ENCODE results near the gene FAM120A.
"Not testable (repeated sequence)": the region's sequence is repeated elsewhere in the genome, so short reads cannot be mapped to it uniquely, and the experiment has no call there.

The FAM120A gene

DNA sequence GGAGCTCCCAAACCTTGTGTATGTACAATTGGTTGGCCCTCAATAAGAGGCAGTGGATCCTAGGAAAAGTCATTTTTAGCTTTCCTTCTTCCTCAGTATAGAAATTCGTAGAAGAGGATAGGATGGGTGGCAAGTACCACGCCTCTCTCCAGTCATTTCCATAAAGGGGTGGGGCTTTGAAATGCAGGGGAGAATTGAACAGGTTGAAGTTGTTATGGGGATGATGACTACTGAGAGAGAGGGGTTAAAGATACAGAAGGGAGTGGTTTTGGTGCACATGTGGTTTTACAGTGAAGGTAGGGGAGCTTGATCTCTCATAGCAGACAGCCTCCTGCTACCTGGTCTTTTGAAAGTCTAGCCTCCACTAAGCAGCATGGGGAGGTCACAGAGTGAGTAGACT lies 56.3 kb downstream of the FAM120A start:
- POLR2A ChIA-PET (ENCODE audit: low non-redundant PET) = no interaction called here
- no peak overlapping the region for H3K27ac ChIP-seq
- TF ChIP-seq, protein P1, sequence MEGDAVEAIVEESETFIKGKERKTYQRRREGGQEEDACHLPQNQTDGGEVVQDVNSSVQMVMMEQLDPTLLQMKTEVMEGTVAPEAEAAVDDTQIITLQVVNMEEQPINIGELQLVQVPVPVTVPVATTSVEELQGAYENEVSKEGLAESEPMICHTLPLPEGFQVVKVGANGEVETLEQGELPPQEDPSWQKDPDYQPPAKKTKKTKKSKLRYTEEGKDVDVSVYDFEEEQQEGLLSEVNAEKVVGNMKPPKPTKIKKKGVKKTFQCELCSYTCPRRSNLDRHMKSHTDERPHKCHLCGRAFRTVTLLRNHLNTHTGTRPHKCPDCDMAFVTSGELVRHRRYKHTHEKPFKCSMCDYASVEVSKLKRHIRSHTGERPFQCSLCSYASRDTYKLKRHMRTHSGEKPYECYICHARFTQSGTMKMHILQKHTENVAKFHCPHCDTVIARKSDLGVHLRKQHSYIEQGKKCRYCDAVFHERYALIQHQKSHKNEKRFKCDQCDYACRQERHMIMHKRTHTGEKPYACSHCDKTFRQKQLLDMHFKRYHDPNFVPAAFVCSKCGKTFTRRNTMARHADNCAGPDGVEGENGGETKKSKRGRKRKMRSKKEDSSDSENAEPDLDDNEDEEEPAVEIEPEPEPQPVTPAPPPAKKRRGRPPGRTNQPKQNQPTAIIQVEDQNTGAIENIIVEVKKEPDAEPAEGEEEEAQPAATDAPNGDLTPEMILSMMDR (conservative IDR thresholded peaks at IDR 0.05; ENCODE audit: low read depth) = no peak
- CTCF ChIA-PET = interaction anchor here (0.5 kb wide), 2 partner anchors 54 to 718 kb away, joined by 3 read pairs; no protein-coding TSS in a partner anchor
- no peak for DNase-seq (ENCODE audit: low spot score)

DNA sequence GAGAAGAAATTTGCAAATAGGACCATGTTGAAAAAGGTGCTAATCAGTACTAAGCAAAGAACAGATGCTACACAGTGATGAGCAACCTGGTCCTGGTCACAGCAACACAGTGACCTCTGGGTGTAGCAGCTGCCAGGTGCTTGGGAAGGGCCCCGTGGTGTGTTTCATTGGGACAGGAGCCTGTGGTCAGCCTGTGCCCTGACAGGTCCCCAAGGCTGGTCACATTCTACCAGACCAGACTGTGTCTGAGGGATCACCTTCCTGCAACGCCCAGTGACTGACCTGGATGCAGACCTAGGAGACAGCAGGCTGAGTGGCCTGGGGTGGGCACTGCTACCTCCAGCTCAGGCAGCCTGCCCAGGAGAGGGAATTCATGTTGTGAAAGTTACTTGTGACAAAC lies 56.7 kb downstream of the FAM120A start:
- CTCF ChIA-PET = no interaction called here
- POLR2A ChIA-PET (ENCODE audit: low non-redundant PET) = no interaction called here
- TF ChIP-seq, protein P1 (conservative IDR thresholded peaks at IDR 0.05; ENCODE audit: low read depth) = no peak
- no peak for DNase-seq (ENCODE audit: low spot score)
- peak overlapping the region; percentile 14 for H3K27ac ChIP-seq

DNA sequence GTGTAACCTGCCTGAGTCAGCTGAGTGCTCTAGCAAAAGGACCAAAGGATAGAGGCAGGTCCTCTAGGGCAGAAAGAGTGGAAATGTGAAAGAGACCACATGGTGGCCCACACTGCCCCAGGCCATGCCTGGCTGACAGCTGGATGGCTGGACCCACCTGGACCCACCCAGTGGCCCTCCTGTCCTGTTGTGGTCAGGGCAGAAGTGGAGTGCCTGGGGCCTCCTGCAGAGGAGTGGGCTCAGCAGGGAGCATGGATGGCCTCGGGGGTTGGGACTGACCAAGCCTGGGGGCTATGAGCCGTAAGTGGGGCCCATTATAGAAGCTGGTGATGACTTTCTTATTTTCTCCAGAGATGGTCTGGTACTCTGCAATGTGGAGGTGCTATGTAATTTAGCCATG lies 57.6 kb downstream of the FAM120A start:
- peak overlapping the region; percentile 31; the same call in 1 of the 2 replicates for H3K27ac ChIP-seq
- POLR2A ChIA-PET (ENCODE audit: low non-redundant PET) = no interaction called here
- no peak for DNase-seq (ENCODE audit: low spot score)
- TF ChIP-seq, protein P1 (conservative IDR thresholded peaks at IDR 0.05; ENCODE audit: low read depth) = no peak
- CTCF ChIA-PET = interaction anchor here (0.6 kb wide), 1 partner anchor 254 kb away, joined by 3 read pairs; no protein-coding TSS in a partner anchor

DNA sequence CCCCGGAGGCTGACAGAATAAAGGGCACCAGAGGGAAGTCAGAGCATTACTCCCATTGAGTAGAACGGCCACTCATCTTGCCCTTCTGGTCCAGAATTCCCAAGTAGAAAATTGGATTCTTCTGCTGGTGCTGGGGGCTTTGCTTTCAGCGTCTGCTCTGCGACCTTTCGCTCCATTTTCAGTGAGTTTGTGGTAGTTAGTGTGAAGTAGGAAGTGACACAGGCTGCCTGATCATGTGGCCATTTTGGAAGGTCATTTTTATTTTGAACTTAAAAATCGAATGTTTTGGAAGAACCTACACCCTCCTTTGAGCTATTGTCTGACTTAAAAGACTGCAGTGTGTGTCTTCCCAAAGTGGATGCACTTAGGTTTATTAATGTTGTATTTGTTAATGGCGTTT lies 58.6 kb downstream of the FAM120A start:
- DNase-seq (ENCODE audit: low spot score) = no peak
- no peak overlapping the region for H3K27ac ChIP-seq
- ChIA-PET POLR2A (ENCODE audit: low non-redundant PET) (no interaction called here), CTCF (no interaction called here)
- TF ChIP-seq, protein P1 (conservative IDR thresholded peaks at IDR 0.05; ENCODE audit: low read depth) = no peak

DNA sequence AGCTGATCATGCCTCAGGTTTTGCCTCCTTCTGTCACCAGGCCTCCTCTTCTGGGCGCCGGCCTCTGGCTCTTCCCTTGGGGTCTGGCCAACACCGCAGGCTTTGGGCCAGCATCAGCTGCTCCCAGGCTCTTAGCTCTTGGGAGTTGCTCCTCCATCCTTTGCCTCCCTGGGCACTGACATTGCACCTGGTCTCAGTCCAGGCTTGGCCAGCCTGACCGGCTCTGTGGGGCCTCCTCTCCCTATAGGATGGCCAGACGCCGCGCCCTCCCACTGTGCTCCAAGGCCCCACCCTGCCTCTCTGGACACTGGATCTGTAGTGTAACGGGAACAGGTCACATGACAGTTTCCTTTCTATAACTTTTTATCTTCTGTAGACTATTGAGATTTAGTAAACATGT lies 59.7 kb downstream of the FAM120A start:
- DNase-seq (ENCODE audit: low spot score); POLR2A ChIA-PET (ENCODE audit: low non-redundant PET); H3K27ac ChIP-seq: not testable (repeated sequence)
- CTCF ChIA-PET = interaction anchor here (0.6 kb wide), 1 partner anchor 635 kb away, joined by 4 read pairs; no protein-coding TSS in a partner anchor

DNA sequence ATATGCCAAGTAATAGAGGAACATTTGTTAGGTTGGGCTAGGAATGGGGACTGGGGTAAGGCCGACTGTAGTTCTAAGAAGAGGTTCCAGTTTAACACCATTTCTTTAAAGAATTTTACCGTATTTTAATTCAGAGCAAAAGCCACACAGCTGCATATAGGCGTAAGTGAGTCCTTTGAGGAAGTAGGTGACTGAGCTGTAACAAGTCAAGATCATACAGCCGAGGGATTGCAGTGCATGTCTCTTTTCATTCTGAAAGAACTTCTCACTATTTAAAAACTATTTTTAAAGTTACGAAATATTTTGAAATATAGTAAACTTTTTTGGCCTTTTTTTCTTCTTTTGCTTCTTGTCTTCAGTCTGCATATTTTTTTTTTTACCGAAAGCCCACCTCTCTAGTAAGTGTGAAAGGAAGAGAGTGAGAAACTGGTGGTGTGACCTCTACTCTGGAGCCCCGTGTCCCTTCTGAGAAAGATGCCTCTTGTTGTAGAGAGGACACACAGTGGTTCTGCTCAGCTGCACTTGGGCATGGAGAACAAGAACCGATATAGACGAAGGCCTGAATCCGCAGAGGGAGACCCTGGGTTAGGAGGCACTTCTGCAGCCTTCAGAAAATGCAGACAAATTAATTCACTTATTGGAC lies 60.8 kb downstream of the FAM120A start:
- DNase-seq (ENCODE audit: low spot score); POLR2A ChIA-PET (ENCODE audit: low non-redundant PET); H3K27ac ChIP-seq: not testable (repeated sequence)
- CTCF ChIA-PET = interaction anchor here (0.6 kb wide), 1 partner anchor 54 kb away, joined by 3 read pairs; no protein-coding TSS in a partner anchor

DNA sequence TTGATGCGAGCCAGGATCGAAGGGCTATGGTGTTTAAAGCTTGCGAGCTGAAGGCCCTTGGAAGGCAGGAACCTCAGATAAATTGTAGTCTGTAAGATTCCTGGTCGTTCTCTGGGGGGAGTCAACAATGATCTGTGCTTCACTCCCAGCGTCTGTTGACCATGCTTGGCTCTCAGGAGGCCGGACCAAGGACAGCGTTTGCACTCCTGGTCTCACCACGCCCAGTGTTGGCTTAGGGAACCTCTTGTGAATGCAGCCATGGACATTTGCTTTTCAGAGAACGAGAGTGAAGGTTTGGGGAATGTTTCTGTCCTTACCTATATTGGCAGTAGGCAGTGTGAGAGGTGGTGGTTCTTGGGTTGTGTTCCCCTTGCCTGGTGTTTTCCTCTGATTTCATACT lies 62.1 kb downstream of the FAM120A start:
- CTCF ChIA-PET = no interaction called here
- no peak overlapping the region for H3K27ac ChIP-seq

More for the DNA sequence above, 62.1 kb downstream of the FAM120A start:
- no peak for DNase-seq (ENCODE audit: low spot score)
- POLR2A ChIA-PET (ENCODE audit: low non-redundant PET) = no interaction called here
- TF ChIP-seq, protein P1 (conservative IDR thresholded peaks at IDR 0.05; ENCODE audit: low read depth) = no peak
